WTC11 (cell line): ENCODE measurements around the gene PTPN7.
"Not testable (repeated sequence)": the region's sequence is repeated elsewhere in the genome, so short reads cannot be mapped to it uniquely, and the experiment has no call there.

Source experiments
- ATF3 ChIP-seq: sonication (generic); formaldehyde crosslinking; conservative IDR thresholded peaks from 2 replicates; pipeline ENCODE4 v1.8.1; 2022; ENCODE audit warnings: mild to moderate bottlenecking, missing genetic modification reagents
- CTCF ChIP-seq: fragments of 200-600 bp; IDR thresholded peaks from 2 replicates; pipeline ENCODE4 v1.8.0; 2022; ENCODE audit warnings: antibody characterized with exemption
- E2F4 ChIP-seq: sonication (generic); formaldehyde crosslinking; IDR thresholded peaks from 2 replicates; pipeline ENCODE4 v1.8.1; 2022; ENCODE audit warnings: low read depth, mild to moderate bottlenecking, moderate library complexity, missing genetic modification reagents, borderline replicate concordance
- FOXP4 ChIP-seq: sonication (generic); formaldehyde crosslinking; IDR thresholded peaks from 2 replicates; pipeline ENCODE4 v1.8.0; 2022; ENCODE audit warnings: mild to moderate bottlenecking, missing genetic modification reagents
- IRF1 ChIP-seq: sonication (generic); formaldehyde crosslinking; IDR thresholded peaks from 2 replicates; pipeline ENCODE4 v1.8.0; 2023; ENCODE audit warnings: missing genetic modification reagents
- PRDM15 ChIP-seq: sonication (generic); formaldehyde crosslinking; IDR thresholded peaks from 2 replicates; pipeline ENCODE4 v1.8.0; 2022; ENCODE audit warnings: missing genetic modification reagents
- RELA ChIP-seq: sonication (generic); formaldehyde crosslinking; IDR thresholded peaks from 2 replicates; pipeline ENCODE4 v1.8.1; 2022; ENCODE audit warnings: missing genetic modification reagents, mild to moderate bottlenecking, borderline replicate concordance
- USF2 ChIP-seq: sonication (generic); formaldehyde crosslinking; IDR thresholded peaks from 2 replicates; pipeline ENCODE4 v1.8.1; 2023; ENCODE audit warnings: mild to moderate bottlenecking, missing genetic modification reagents, moderate library complexity
- ZBTB21 ChIP-seq: sonication (generic); formaldehyde crosslinking; IDR thresholded peaks from 2 replicates; pipeline ENCODE4 v1.8.1; 2023; ENCODE audit warnings: mild to moderate bottlenecking, missing genetic modification reagents, borderline replicate concordance
- ZNF416 ChIP-seq: fragments of 250-450 bp; sonication (Bioruptor Pico); IDR thresholded peaks from 2 replicates; pipeline ENCODE4 v1.9.0; 2021; ENCODE audit warnings: mild to moderate bottlenecking, inconsistent platforms
- ZNF512 ChIP-seq: sonication (generic); formaldehyde crosslinking; IDR thresholded peaks from 2 replicates; pipeline ENCODE4 v1.8.1; 2022; ENCODE audit warnings: missing genetic modification reagents, borderline replicate concordance

GRCh38 chr1:202141468-202141867, 18.9 kb downstream of the PTPN7 start:
- TF ChIP-seq CTCF; ZBTB21; PRDM15; ZNF512; ZNF416; FOXP4; ATF3; IRF1 (CRISPR knock-in tag); USF2 (CRISPR knock-in tag); RELA; E2F4 (CRISPR knock-in tag): not testable (repeated sequence)
